ENCODE measurements around the gene PLAAT3.
"Not testable (repeated sequence)": the region's sequence is repeated elsewhere in the genome, so short reads cannot be mapped to it uniquely, and the experiment has no call there.

The PLAAT3 gene

DNA sequence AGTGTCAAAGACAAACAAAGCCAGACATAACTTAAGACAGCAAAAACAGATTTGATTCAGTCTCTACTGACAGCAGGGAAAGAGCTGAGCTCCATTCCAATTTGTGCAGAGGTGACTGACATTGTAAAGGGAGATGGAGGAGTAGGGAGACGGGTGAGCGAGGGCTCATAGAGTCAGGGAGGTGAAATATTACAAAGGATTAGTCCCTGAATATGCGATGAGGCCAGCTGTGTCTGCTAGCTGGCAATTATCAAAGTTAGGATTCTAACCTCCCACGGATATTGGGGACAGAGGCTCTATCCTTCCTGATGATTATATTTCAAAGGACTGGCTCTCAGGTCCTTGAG is 59.4 kb downstream of the PLAAT3 start:
- no peaks in the 10 kb centered on the region for H3K27me3 ChIP-seq (ENCODE audit: control insufficient read depth, insufficient read depth, low read length, poor library complexity, severe bottlenecking)
- H3K4me1 ChIP-seq (ENCODE audit: control insufficient read depth, insufficient read depth, low read length) = no peaks in the 10 kb centered on the region
- no peaks in the 10 kb centered on the region for H3K36me3 ChIP-seq (ENCODE audit: control insufficient read depth, insufficient read depth, low read length)
- H3K27ac ChIP-seq (ENCODE audit: insufficient read depth, low read depth, low read length, poor library complexity, severe bottlenecking) = no peak overlapping the region
- 60 to 73% methylated on average over 4 of the region's 4 CpGs for WGBS, 2 experiments
- no peaks in the 10 kb centered on the region for H3K9me3 ChIP-seq (ENCODE audit: control insufficient read depth, low read length)
- no peak overlapping the region for H3K4me3 ChIP-seq (ENCODE audit: insufficient read depth, low read depth, low read length)

GRCh38 chr11:63553759-63554158 is 60.5 kb downstream of the PLAAT3 start:
- no peaks in the 10 kb centered on the region for H3K27me3 ChIP-seq (ENCODE audit: control insufficient read depth, insufficient read depth, low read length, poor library complexity, severe bottlenecking)
- H3K4me1 ChIP-seq (ENCODE audit: control insufficient read depth, insufficient read depth, low read length) = no peaks in the 10 kb centered on the region
- no peaks in the 10 kb centered on the region for H3K36me3 ChIP-seq (ENCODE audit: control insufficient read depth, insufficient read depth, low read length)
- H3K4me3 ChIP-seq (ENCODE audit: insufficient read depth, low read depth, low read length) = no peak overlapping the region
- H3K9me3 ChIP-seq (ENCODE audit: control insufficient read depth, low read length) = no peaks in the 10 kb centered on the region
- H3K27ac ChIP-seq (ENCODE audit: insufficient read depth, low read depth, low read length, poor library complexity, severe bottlenecking) = no peak overlapping the region
- WGBS, 2 experiments = 90 to 91% methylated on average over 8 of the region's 8 CpGs

DNA sequence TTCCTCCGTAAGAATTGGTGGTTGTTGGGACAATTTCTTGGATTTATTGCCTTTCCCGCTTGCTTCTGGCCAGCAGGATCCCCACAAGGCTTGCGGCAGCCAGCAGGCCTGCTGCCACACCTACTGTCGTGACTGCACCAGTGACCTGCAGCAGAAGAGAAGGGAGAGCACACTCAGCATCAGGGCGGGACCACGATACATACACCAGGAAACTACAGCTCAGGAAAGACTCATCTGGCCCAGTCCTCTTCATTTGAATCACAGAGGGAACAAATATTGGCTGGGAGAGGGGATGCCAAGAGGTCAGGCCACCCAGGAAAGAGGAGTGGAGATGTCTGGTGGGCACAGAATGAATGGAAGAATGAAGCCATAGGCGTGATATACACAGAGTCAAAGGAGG is 61.3 kb downstream of the PLAAT3 start:
- Histone ChIP-seq H3K27me3 (ENCODE audit: control insufficient read depth, insufficient read depth, low read length, poor library complexity, severe bottlenecking) (no peaks in the 10 kb centered on the region), H3K4me3 (ENCODE audit: insufficient read depth, low read depth, low read length) (no peak overlapping the region), H3K27ac (ENCODE audit: insufficient read depth, low read depth, low read length, poor library complexity, severe bottlenecking) (no peak overlapping the region), H3K4me1 (ENCODE audit: control insufficient read depth, insufficient read depth, low read length) (no peaks in the 10 kb centered on the region), H3K36me3 (ENCODE audit: control insufficient read depth, insufficient read depth, low read length) (no peaks in the 10 kb centered on the region), H3K9me3 (ENCODE audit: control insufficient read depth, low read length) (no peaks in the 10 kb centered on the region)
- WGBS, 2 experiments = 88 to 89% methylated on average over 7 of the region's 7 CpGs

DNA sequence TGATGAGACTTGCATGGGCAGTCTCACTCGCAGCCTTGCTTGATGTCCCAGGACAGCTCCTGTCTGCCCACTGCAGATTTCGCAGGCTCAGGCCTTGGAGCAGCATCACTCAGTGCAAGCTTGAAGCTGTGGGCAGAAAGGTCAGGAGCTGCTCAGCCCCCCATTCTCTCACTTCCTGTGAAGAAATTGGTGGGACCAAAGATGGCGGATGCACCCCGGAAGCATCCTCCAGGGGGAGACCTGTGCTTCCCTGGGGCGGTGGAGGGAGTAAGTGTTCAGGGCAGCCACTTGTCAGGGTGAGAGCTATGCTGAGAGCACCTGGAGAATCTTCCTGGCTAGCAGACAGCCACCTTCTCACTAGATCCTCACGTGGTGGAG is 62.4 kb downstream of the PLAAT3 start:
- no peaks in the 10 kb centered on the region for H3K27me3 ChIP-seq (ENCODE audit: control insufficient read depth, insufficient read depth, low read length, poor library complexity, severe bottlenecking)
- H3K4me1 ChIP-seq (ENCODE audit: control insufficient read depth, insufficient read depth, low read length) = no peaks in the 10 kb centered on the region
- no peak overlapping the region for H3K27ac ChIP-seq (ENCODE audit: insufficient read depth, low read depth, low read length, poor library complexity, severe bottlenecking)
- H3K4me3 ChIP-seq (ENCODE audit: insufficient read depth, low read depth, low read length) = no peak overlapping the region
- WGBS, 2 experiments = 94 to 96% methylated on average over 6 of the region's 6 CpGs
- H3K9me3 ChIP-seq (ENCODE audit: control insufficient read depth, low read length) = no peaks in the 10 kb centered on the region
- H3K36me3 ChIP-seq (ENCODE audit: control insufficient read depth, insufficient read depth, low read length) = no peaks in the 10 kb centered on the region

GRCh38 chr11:63551091-63551888 is 62.9 kb downstream of the PLAAT3 start:
- H3K27me3 ChIP-seq (ENCODE audit: control insufficient read depth, insufficient read depth, low read length, poor library complexity, severe bottlenecking) = no peaks in the 10 kb centered on the region
- H3K27ac ChIP-seq (ENCODE audit: insufficient read depth, low read depth, low read length, poor library complexity, severe bottlenecking) = no peak overlapping the region
- no peaks in the 10 kb centered on the region for H3K36me3 ChIP-seq (ENCODE audit: control insufficient read depth, insufficient read depth, low read length)
- no peaks in the 10 kb centered on the region for H3K4me1 ChIP-seq (ENCODE audit: control insufficient read depth, insufficient read depth, low read length)
- H3K9me3 ChIP-seq (ENCODE audit: control insufficient read depth, low read length) = no peaks in the 10 kb centered on the region
- H3K4me3 ChIP-seq (ENCODE audit: insufficient read depth, low read depth, low read length) = no peak overlapping the region
- 95% methylated on average over 27 of the region's 27 CpGs for WGBS, 2 experiments

- 88 to 90% methylated on average over 30 to 31 of the region's 31 CpGs for WGBS, 2 experiments
- H3K4me3 ChIP-seq (ENCODE audit: insufficient read depth, low read depth, low read length); H3K9me3 ChIP-seq (ENCODE audit: control insufficient read depth, low read length); H3K36me3 ChIP-seq (ENCODE audit: control insufficient read depth, insufficient read depth, low read length); H3K4me1 ChIP-seq (ENCODE audit: control insufficient read depth, insufficient read depth, low read length); H3K27me3 ChIP-seq (ENCODE audit: control insufficient read depth, insufficient read depth, low read length, poor library complexity, severe bottlenecking); H3K27ac ChIP-seq (ENCODE audit: insufficient read depth, low read depth, low read length, poor library complexity, severe bottlenecking): not testable (repeated sequence)
Measured at GRCh38 chr11:63550156-63550700, 64.0 kb downstream of the PLAAT3 start.

DNA sequence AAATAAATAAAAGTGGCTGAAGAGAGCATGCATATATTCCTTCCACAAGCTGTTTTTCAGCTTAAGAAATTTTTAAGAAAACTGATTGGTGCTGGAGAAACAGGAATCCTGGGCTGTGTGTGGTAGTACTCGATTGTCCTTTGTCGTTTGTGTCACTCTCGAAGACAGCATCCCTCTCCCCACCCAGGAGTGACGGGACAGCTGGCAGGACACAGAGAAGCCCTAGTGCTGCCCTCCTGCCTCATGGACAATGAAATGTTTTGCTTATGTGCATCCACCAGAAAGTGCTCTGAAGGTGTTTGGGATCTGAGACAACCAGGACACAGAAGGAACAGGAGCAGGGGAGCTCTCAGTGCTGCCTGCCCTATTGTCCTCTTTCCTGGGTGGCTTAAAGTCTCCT is 64.8 kb downstream of the PLAAT3 start:
- Histone ChIP-seq H3K27me3 (ENCODE audit: control insufficient read depth, insufficient read depth, low read length, poor library complexity, severe bottlenecking) (no peaks in the 10 kb centered on the region), H3K4me3 (ENCODE audit: insufficient read depth, low read depth, low read length) (no peak overlapping the region), H3K4me1 (ENCODE audit: control insufficient read depth, insufficient read depth, low read length) (no peaks in the 10 kb centered on the region), H3K9me3 (ENCODE audit: control insufficient read depth, low read length) (no peaks in the 10 kb centered on the region), H3K27ac (ENCODE audit: insufficient read depth, low read depth, low read length, poor library complexity, severe bottlenecking) (no peak overlapping the region), H3K36me3 (ENCODE audit: control insufficient read depth, insufficient read depth, low read length) (no peaks in the 10 kb centered on the region)
- WGBS, 2 experiments = 94 to 96% methylated on average over 4 of the region's 4 CpGs

GRCh38 chr11:63548178-63548577 is 66.1 kb downstream of the PLAAT3 start:
- Histone ChIP-seq H3K27me3 (ENCODE audit: control insufficient read depth, insufficient read depth, low read length, poor library complexity, severe bottlenecking) (no peaks in the 10 kb centered on the region), H3K4me3 (ENCODE audit: insufficient read depth, low read depth, low read length) (no peak overlapping the region), H3K9me3 (ENCODE audit: control insufficient read depth, low read length) (no peaks in the 10 kb centered on the region), H3K4me1 (ENCODE audit: control insufficient read depth, insufficient read depth, low read length) (no peaks in the 10 kb centered on the region), H3K36me3 (ENCODE audit: control insufficient read depth, insufficient read depth, low read length) (no peaks in the 10 kb centered on the region), H3K27ac (ENCODE audit: insufficient read depth, low read depth, low read length, poor library complexity, severe bottlenecking) (no peak overlapping the region)
- WGBS, 2 experiments = 91% methylated on average over 4 of the region's 4 CpGs

DNA sequence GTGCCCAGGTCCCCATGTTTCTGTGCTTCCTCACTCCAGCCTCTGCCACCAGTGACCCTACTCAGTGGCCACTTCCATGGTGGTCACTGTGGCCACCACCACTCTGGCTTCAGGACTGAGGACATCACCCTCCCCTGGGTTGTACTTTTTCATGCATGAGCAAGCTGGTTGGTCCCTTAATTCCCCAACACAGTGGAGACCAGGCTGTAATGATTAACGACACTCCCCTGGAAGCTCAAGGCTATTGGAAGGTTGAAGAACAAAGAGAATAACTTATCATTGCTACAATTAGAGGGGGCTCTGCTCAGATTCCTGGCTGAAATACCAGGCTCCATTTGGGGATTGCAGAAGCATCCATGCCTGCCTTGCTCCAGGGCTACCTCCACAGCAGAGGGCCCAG is 67.2 kb downstream of the PLAAT3 start:
- Histone ChIP-seq H3K27ac (ENCODE audit: insufficient read depth, low read depth, low read length, poor library complexity, severe bottlenecking) (no peak overlapping the region), H3K27me3 (ENCODE audit: control insufficient read depth, insufficient read depth, low read length, poor library complexity, severe bottlenecking) (no peaks in the 10 kb centered on the region), H3K36me3 (ENCODE audit: control insufficient read depth, insufficient read depth, low read length) (no peaks in the 10 kb centered on the region), H3K4me1 (ENCODE audit: control insufficient read depth, insufficient read depth, low read length) (no peaks in the 10 kb centered on the region), H3K9me3 (ENCODE audit: control insufficient read depth, low read length) (no peaks in the 10 kb centered on the region), H3K4me3 (ENCODE audit: insufficient read depth, low read depth, low read length) (no peak overlapping the region)
- 86 to 90% methylated on average over 1 of the region's 1 CpG for WGBS, 2 experiments

GRCh38 chr11:63543711-63544110 is 70.5 kb downstream of the PLAAT3 start:
- no peak overlapping the region for H3K27ac ChIP-seq (ENCODE audit: insufficient read depth, low read depth, low read length, poor library complexity, severe bottlenecking)
- H3K4me1 ChIP-seq (ENCODE audit: control insufficient read depth, insufficient read depth, low read length) = no peaks in the 10 kb centered on the region
- no peak overlapping the region for H3K4me3 ChIP-seq (ENCODE audit: insufficient read depth, low read depth, low read length)
- no peaks in the 10 kb centered on the region for H3K36me3 ChIP-seq (ENCODE audit: control insufficient read depth, insufficient read depth, low read length)
- H3K27me3 ChIP-seq (ENCODE audit: control insufficient read depth, insufficient read depth, low read length, poor library complexity, severe bottlenecking) = no peaks in the 10 kb centered on the region
- WGBS, 2 experiments = 94 to 96% methylated on average over 2 of the region's 2 CpGs
- no peaks in the 10 kb centered on the region for H3K9me3 ChIP-seq (ENCODE audit: control insufficient read depth, low read length)
